Smooth muscle cell (in vitro differentiated cells): ENCODE data around the gene HDAC9. TPM values are rescaled to one million over a fixed set of nuclear protein-coding genes. Genes with fewer than 3 reads are reported as not detected.

Experiments used
- DNase-seq: peaks from one replicate; lab custom pipeline; 2025; ENCODE audit not compliant: unreplicated experiment; lab: John Stamatoyannopoulos, UW
- H2AFZ ChIP-seq: fragments of 200-600 bp; sonication (generic); 2 replicates; pipeline ENCODE4 v1.6.0; 2016; ENCODE audit warnings: antibody characterized with exemption, low read depth, mild to moderate bottlenecking
- H3F3A ChIP-seq: fragments of 200-600 bp; sonication (generic); 2 replicates; pipeline ENCODE4 v1.6.0; 2017; ENCODE audit warnings: antibody characterized with exemption, low read depth
- H3K27ac ChIP-seq: fragments of 200-600 bp; sonication (generic); 2 replicates; pipeline ENCODE4 v1.5.1; 2016; ENCODE audit warnings: low read depth, mild to moderate bottlenecking
- H3K27me3 ChIP-seq: fragments of 200-600 bp; sonication (generic); 2 replicates; pipeline ENCODE4 v1.6.1; 2016; ENCODE audit warnings: low read depth, mild to moderate bottlenecking
- H3K36me3 ChIP-seq: fragments of 200-600 bp; sonication (generic); 2 replicates; pipeline ENCODE4 v1.5.1; 2016; ENCODE audit warnings: low read depth
- H3K4me1 ChIP-seq: fragments of 200-600 bp; sonication (generic); 2 replicates; pipeline ENCODE4 v1.5.1; 2016; ENCODE audit warnings: low read depth
- H3K4me2 ChIP-seq: fragments of 200-600 bp; sonication (generic); 2 replicates; pipeline ENCODE4 v1.6.0; 2016; ENCODE audit warnings: mild to moderate bottlenecking
- H3K4me3 ChIP-seq: fragments of 200-600 bp; sonication (generic); 2 replicates; pipeline ENCODE4 v1.5.1; 2016; ENCODE audit warnings: mild to moderate bottlenecking
- H3K79me2 ChIP-seq: fragments of 200-600 bp; sonication (generic); 2 replicates; pipeline ENCODE4 v1.6.0; 2016; ENCODE audit warnings: low read depth, mild to moderate bottlenecking
- H3K9ac ChIP-seq: fragments of 200-600 bp; sonication (generic); 2 replicates; pipeline ENCODE4 v1.6.0; 2016; ENCODE audit warnings: low read depth
- H3K9me3 ChIP-seq: fragments of 200-600 bp; sonication (generic); replicated peaks from 2 replicates; pipeline ENCODE4 v1.5.1; 2016; ENCODE audit warnings: low read depth
- H4K20me1 ChIP-seq: fragments of 200-600 bp; sonication (generic); 2 replicates; pipeline ENCODE4 v1.6.0; 2016; ENCODE audit warnings: low read depth
- WGBS: methylation state at CpG from one replicate; pipeline ENCODE4 v1.1.7; 2016; ENCODE audit warnings: low lambda C conversion rate; 5-methylcytosine and 5-hydroxymethylcytosine counted together
- polyA plus RNA-seq: library from polyadenylated mRNA; unstranded; fragments of >200 nt; fragmentation: Nextera tagmentation; extraction: Ambion mirVana; gene quantifications from 2 replicates; pipeline ENCODE4 v1.2.1, GENCODE V29; 2016
- total RNA-seq: library from RNA; depleted of rRNA; stranded (reverse); fragments of >200 nt; gene quantifications from 2 replicates; pipeline ENCODE4 v1.2.3, GENCODE V29; 2014
- TF ChIP-seq, protein P1 (sequence below): fragments of 200-600 bp; sonication (generic); IDR thresholded peaks from 2 replicates; pipeline ENCODE4 v1.5.1; 2017; ENCODE audit warnings: borderline replicate concordance, mild to moderate bottlenecking, antibody characterized with exemption; ENCODE audit not compliant: insufficient read depth, poor library complexity, severe bottlenecking

The HDAC9 gene
- total and polyA plus RNA-seq, 2 experiments from 2014 or later, result 2.2 to 7.1 TPM

DNA sequence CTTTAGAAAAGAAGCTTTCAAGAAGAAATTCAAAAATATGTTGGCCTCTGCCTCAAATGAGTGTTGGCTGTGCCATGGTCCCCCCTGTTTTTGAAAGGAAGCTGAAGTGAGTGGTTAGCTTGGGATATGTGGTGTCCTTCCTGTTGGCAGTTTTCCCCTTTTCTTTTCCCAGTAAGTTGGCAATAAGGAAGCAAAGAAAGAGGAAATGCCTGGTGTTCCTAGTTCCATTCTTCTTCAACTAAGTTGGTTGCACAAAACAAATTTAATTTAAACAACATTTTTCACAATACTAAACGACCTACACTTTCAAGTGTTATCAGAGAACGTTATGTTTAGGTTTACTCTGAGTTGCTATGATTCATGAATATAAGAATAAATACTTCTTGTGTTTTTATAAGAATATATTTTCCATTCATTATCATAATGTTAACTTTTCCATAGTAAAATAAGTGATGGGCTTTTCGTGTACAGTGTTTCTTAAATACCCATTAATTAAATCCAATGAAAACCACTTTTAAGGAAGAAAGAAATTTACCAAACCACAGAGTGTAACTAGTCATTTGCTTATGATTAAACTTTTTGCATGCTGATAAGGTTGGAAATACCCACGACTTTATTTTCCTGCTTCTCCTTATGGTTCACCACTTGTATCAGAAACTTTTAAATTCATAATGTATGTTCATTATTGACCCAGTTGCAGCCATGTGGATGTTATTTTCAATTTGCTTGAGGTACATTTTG lies 7.7 kb downstream of the HDAC9 start:
- Histone ChIP-seq H3K4me1 (peaks cover 4% of the 10 kb centered on the region), H3K9ac (no peak overlapping the region), H3K36me3 (no peaks in the 10 kb centered on the region), H3K9me3 (no peaks in the 10 kb centered on the region), H3K4me2 (peak overlapping the region; percentile 7), H3F3A (no peaks in the 10 kb centered on the region), H4K20me1 (no peaks in the 10 kb centered on the region), H3K27ac (peak overlapping the region; percentile 10), H3K79me2 (no peaks in the 10 kb centered on the region), H3K4me3 (no peak overlapping the region), H2AFZ (no peak overlapping the region), H3K27me3 (no peaks in the 10 kb centered on the region)
- TF ChIP-seq, protein P1, sequence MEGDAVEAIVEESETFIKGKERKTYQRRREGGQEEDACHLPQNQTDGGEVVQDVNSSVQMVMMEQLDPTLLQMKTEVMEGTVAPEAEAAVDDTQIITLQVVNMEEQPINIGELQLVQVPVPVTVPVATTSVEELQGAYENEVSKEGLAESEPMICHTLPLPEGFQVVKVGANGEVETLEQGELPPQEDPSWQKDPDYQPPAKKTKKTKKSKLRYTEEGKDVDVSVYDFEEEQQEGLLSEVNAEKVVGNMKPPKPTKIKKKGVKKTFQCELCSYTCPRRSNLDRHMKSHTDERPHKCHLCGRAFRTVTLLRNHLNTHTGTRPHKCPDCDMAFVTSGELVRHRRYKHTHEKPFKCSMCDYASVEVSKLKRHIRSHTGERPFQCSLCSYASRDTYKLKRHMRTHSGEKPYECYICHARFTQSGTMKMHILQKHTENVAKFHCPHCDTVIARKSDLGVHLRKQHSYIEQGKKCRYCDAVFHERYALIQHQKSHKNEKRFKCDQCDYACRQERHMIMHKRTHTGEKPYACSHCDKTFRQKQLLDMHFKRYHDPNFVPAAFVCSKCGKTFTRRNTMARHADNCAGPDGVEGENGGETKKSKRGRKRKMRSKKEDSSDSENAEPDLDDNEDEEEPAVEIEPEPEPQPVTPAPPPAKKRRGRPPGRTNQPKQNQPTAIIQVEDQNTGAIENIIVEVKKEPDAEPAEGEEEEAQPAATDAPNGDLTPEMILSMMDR, result no peak
- no peak for DNase-seq
- 42% methylated on average over 4 of the region's 4 CpGs for WGBS

DNA sequence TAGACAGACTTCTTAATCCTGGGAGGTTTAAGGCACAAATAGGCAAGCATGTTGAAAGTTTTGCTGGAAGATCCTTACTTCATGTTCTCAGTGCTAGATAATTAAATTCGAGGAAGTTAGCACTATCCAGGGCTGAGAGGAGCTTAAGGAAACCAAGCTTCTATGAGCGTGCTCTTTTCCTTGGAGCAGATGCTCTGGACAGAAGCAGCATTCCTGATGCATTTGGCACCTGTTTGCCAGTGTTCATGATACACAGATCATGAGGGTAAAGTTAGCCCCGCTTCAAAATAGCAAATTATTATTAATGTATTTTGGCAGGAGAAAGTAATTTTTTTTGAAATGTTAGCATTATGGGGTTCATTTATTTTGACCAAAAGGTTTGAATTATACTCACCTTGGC lies 9.4 kb downstream of the HDAC9 start:
- no peak overlapping the region for H3K27ac ChIP-seq
- H3K4me2 ChIP-seq, result no peak overlapping the region
- no peaks in the 10 kb centered on the region for H3K36me3 ChIP-seq
- H3K9ac ChIP-seq, result no peak overlapping the region
- TF ChIP-seq, protein P1, result no peak
- H3K9me3 ChIP-seq, result no peaks in the 10 kb centered on the region
- H3K4me1 ChIP-seq, result peaks cover 15% of the 10 kb centered on the region
- no peaks in the 10 kb centered on the region for H3K27me3 ChIP-seq
- H3K79me2 ChIP-seq, result no peaks in the 10 kb centered on the region
- no peak for DNase-seq
- WGBS, result 83% methylated on average over 3 of the region's 3 CpGs
- H4K20me1 ChIP-seq, result no peaks in the 10 kb centered on the region
- H2AFZ ChIP-seq, result no peak overlapping the region
- H3K4me3 ChIP-seq, result no peak overlapping the region
- H3F3A ChIP-seq, result no peaks in the 10 kb centered on the region

DNA sequence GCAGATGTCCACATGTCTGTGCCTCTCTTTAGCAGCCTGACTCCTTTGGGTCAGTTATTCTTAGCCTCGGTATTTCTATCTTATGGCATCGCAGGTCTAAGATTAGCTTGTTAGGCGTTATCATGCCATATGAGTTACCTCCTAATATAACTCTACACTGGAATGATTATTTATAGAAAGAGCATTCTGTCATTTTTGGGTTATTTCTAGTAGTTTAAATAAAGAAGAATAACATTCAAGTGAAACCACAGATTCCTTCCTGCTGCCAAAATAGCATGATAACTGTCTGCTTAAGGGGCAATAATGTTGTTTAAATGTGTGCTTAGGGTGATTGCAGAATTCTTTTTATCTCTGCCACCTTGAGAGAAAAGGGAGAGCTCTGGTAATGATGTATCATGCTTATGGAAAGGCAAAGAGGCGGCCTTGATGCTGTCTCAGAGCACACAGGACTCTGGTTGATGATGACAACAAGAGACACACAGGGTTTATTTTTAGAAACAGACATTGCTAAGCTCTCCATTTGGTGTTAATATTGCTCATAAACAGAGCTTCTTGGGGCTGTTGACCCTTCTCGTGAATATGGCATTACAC lies 10.4 kb downstream of the HDAC9 start:
- no peak for DNase-seq
- peak overlapping the region; percentile 44 for H3K9ac ChIP-seq
- H3K27me3 ChIP-seq, result no peaks in the 10 kb centered on the region
- peak overlapping the region; percentile 55 for H3K4me2 ChIP-seq
- no peaks in the 10 kb centered on the region for H4K20me1 ChIP-seq
- H3K36me3 ChIP-seq, result no peaks in the 10 kb centered on the region
- no peaks in the 10 kb centered on the region for H3K9me3 ChIP-seq
- no peak overlapping the region for H3K4me3 ChIP-seq
- H3K79me2 ChIP-seq, result no peaks in the 10 kb centered on the region
- WGBS, result 36% methylated on average over 5 of the region's 5 CpGs
- no peaks in the 10 kb centered on the region for H3F3A ChIP-seq
- peak overlapping the region; percentile 61 for H2AFZ ChIP-seq
- TF ChIP-seq, protein P1, result no peak
- peaks cover 16% of the 10 kb centered on the region for H3K4me1 ChIP-seq
- H3K27ac ChIP-seq, result peak overlapping the region; percentile 92
